Activated CD4-positive, alpha-beta T cell treated with anti-CD3 and anti-CD28 coated beads for 36 hours (primary cell): ENCODE data around the gene CREB3. TPM values are rescaled to one million over a fixed set of nuclear protein-coding genes. Genes with fewer than 3 reads are reported as not detected.

Source experiments
- ATAC-seq: fragments of 200-7000 bp; cut with Tn5 transposase; one replicate; pipeline ENCODE4 v1.10.0; 2021; ENCODE audit warnings: mild to moderate bottlenecking, moderate library complexity
- CTCF ChIA-PET: fragments of 350-600 bp; sonication (Branson Sonifier 250); formaldehyde crosslinking; loops from one replicate; lab custom pipeline; 2021; ENCODE audit warnings: antibody characterized with exemption; lab: Charles Lee
- POLR2A ChIA-PET: fragments of 350-600 bp; sonication (Branson Sonifier 250); formaldehyde crosslinking; loops from one replicate; lab custom pipeline; 2021; ENCODE audit warnings: antibody characterized with exemption, inconsistent platforms; lab: Charles Lee
- DNase-seq: peaks from one replicate; pipeline ENCODE4 v3.0.0-alpha.2; 2020
- H3K27ac Mint-ChIP-seq: one replicate; pipeline ENCODE4 v1.8.0; 2021; ENCODE audit warnings: mixed read lengths
- H3K27me3 Mint-ChIP-seq: one replicate; pipeline ENCODE4 v1.8.0; 2021; ENCODE audit warnings: mixed read lengths
- H3K36me3 Mint-ChIP-seq: one replicate; pipeline ENCODE4 v1.8.0; 2021; ENCODE audit warnings: low read depth, mixed read lengths
- H3K4me1 Mint-ChIP-seq: one replicate; pipeline ENCODE4 v1.8.0; 2021; ENCODE audit warnings: mixed read lengths
- H3K4me3 Mint-ChIP-seq: one replicate; pipeline ENCODE4 v1.8.0; 2021; ENCODE audit warnings: mild to moderate bottlenecking, moderate library complexity, mixed read lengths
- H3K9me3 Mint-ChIP-seq: one replicate; pipeline ENCODE4 v1.8.0; 2021; ENCODE audit warnings: low read depth, mixed read lengths
- intact Hi-C, 2 experiments: fragments of 100-400 bp; cut with DNase I in 1 of 2; cut with micrococcal nuclease in 1 of 2; formaldehyde crosslinking; loops; one replicate each; pipeline versions ENCODE4 v1.14.2 to v1.15.1; 2022 to 2024; cut with DNase I, micrococcal nuclease
- total RNA-seq, 2 experiments: library from RNA; stranded (reverse); gene quantifications; one replicate each; pipeline ENCODE4 v1.2.3, GENCODE V29; 2021

The CREB3 gene
- total RNA-seq, 2 experiments from 2014 or later = 24.0 to 26.0 TPM

DNA sequence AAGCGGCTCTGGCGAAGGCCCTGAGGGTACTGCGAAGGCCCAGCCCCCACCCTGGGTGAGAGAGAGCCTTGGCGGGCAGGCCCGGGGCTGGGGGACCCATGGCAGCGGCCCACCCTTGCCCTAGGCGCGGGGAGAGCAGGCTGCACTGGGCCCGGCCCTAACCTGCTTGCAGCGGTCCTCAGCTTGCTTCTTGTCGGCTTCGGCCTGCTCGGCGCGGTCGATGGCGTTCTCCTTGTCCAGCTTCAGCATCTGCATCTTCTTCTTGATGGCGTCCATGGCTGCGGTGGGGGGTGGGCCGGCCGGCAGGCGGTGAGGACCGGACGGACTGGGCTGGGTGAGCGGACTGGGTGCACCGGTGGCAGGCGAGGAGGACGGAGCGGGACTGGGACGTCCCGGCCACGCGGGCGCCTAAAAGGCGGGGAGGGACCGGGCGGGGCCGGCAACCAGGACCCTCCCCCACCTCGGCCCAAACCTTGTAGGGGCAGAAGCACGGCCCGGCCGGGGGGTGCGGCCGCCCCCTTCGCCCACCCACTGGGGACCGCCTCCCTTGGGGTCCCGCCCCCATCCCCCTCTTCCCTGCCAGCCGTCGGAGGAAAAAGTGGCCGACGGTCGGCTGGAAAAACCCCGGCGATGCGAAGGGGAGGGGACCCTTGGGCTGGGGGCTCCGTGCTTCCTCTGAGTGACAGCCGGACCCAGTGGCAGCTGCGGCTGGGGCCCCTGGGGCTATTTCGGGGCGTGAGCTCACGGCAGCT is 42.7 kb upstream of the CREB3 start, which contains the start of gene TPM2:
TPM2 (minus strand) TSS at position 384 of the 752 bp plus-strand sequence; CDS start at position 276, 108 bp downstream.
- intact Hi-C loops = loop anchor here in 1 of 2 experiments (2.0 kb wide), 1 partner anchor 43 kb away; the partner anchor contains the start of genes CREB3 and TLN1
- Mint-ChIP-seq H3K27me3 (no peaks in the 10 kb centered on the region), H3K4me3 (peak within 1 kb of the TSS; percentile 71), H3K36me3 (no peaks in the 10 kb centered on the region), H3K4me1 (peaks cover 23% of the 10 kb centered on the region), H3K9me3 (no peaks in the 10 kb centered on the region), H3K27ac (peak within 1 kb of the TSS; percentile 61)
- POLR2A ChIA-PET = interaction anchor here (0.8 to 1.1 kb wide), 2 partner anchors 42 to 59 kb away, joined by 3 read pairs; no protein-coding TSS in a partner anchor
- CTCF ChIA-PET = interaction anchor here (0.5 to 1.9 kb wide), 3 partner anchors 31 to 205 kb away, joined by 3 to 6 read pairs (median 4); partner anchors contain the start of genes CCDC107 and RMRP
- ATAC-seq = no peak
- DNase-seq = no peak

DNA sequence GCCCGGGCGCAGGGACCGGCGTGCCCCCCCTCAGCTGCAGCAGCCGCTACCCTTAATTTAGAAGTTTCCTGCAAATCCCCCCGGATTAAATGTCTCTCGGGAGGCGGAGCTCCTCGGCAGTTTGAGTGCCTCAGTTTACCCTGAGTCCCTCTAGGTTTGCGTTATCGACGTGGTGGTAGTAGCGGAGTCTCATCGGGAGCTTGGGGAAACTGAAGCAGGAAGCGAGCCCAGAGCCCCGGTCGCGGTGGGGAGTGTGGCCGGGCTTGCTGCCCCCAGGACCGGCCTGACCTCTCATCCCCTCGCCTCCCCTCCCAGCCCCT is 42.2 kb upstream of the CREB3 start:
- ChIA-PET CTCF (interaction anchor here (1.1 to 1.9 kb wide), 2 partner anchors 31 to 79 kb away, joined by 3 to 4 read pairs; no protein-coding TSS in a partner anchor), POLR2A (interaction anchor here (0.8 to 1.1 kb wide), 2 partner anchors 41 to 58 kb away, joined by 3 read pairs; no protein-coding TSS in a partner anchor)
- Mint-ChIP-seq H3K9me3 (no peaks in the 10 kb centered on the region), H3K27me3 (no peaks in the 10 kb centered on the region), H3K27ac (no peak overlapping the region), H3K36me3 (no peaks in the 10 kb centered on the region), H3K4me3 (peak overlapping the region; percentile 59), H3K4me1 (peaks cover 23% of the 10 kb centered on the region)
- DNase-seq = peak; percentile 9
- no peak for ATAC-seq
- intact Hi-C loops = loop anchor here in 1 of 2 experiments (2.0 kb wide), 1 partner anchor 43 kb away; the partner anchor contains the start of genes CREB3 and TLN1

GRCh38 chr9:35690614-35691333 is 41.7 kb upstream of the CREB3 start:
- ChIA-PET CTCF (interaction anchor here (1.1 to 1.9 kb wide), 4 partner anchors 21 to 79 kb away, joined by 3 to 6 read pairs (median 4); no protein-coding TSS in a partner anchor), POLR2A (interaction anchor here (0.6 to 1.1 kb wide), 3 partner anchors 41 to 87 kb away, joined by 3 read pairs; no protein-coding TSS in a partner anchor)
- DNase-seq = peak; percentile 56
- Mint-ChIP-seq H3K4me1 (peaks cover 23% of the 10 kb centered on the region), H3K27ac (peak overlapping the region; percentile 47), H3K27me3 (no peaks in the 10 kb centered on the region), H3K36me3 (peaks cover 1% of the 10 kb centered on the region), H3K9me3 (no peaks in the 10 kb centered on the region), H3K4me3 (peak overlapping the region; percentile 71)
- no peak for ATAC-seq
- intact Hi-C loops = loop anchor here in 1 of 2 experiments (2.0 kb wide), 1 partner anchor 42 kb away; the partner anchor contains the start of genes CREB3 and TLN1

DNA sequence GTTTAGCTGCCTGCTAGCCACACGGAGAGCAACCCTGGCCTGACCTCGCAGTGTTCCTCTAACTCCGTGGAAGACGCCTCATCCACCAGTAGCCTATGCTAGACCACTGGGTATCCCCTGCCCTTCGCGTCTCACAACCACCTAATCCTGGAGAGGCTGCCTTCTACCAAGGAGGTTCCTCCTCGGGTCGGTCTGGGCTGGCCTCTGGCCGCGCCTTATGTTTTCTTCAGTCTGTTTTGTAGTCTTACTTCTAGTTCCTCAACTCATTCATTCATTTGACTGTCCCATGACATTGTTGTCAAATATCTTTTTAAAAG is 41.2 kb upstream of the CREB3 start:
- Mint-ChIP-seq H3K4me1 (peaks cover 23% of the 10 kb centered on the region), H3K4me3 (peak overlapping the region; percentile 71), H3K36me3 (peaks cover 6% of the 10 kb centered on the region), H3K27me3 (no peaks in the 10 kb centered on the region), H3K9me3 (no peaks in the 10 kb centered on the region), H3K27ac (peak overlapping the region; percentile 47)
- ATAC-seq (no peak), DNase-seq (no peak)
- CTCF ChIA-PET = interaction anchor here (1.1 to 1.9 kb wide), 4 partner anchors 21 to 80 kb away, joined by 3 to 6 read pairs (median 4); no protein-coding TSS in a partner anchor
- POLR2A ChIA-PET = interaction anchor here (0.6 kb wide), 1 partner anchor 88 kb away, joined by 3 read pairs; no protein-coding TSS in a partner anchor
- intact Hi-C loops = loop anchor here in 1 of 2 experiments (2.0 kb wide), 1 partner anchor 42 kb away; the partner anchor contains the start of genes CREB3 and TLN1

GRCh38 chr9:35691757-35692301 is 40.6 kb upstream of the CREB3 start:
- no peak for DNase-seq
- ATAC-seq = no peak
- intact Hi-C loops = loop anchor here in 1 of 2 experiments (2.0 kb wide), 1 partner anchor 41 kb away; the partner anchor contains the start of genes CREB3 and TLN1
- Mint-ChIP-seq H3K27ac (no peak overlapping the region), H3K4me1 (peaks cover 25% of the 10 kb centered on the region), H3K36me3 (peaks cover 10% of the 10 kb centered on the region), H3K9me3 (no peaks in the 10 kb centered on the region), H3K4me3 (peak overlapping the region; percentile 71), H3K27me3 (no peaks in the 10 kb centered on the region)
- CTCF ChIA-PET = interaction anchor here (1.2 to 2.5 kb wide), 6 partner anchors 22 to 80 kb away, joined by 3 to 7 read pairs (median 4); no protein-coding TSS in a partner anchor
- POLR2A ChIA-PET = interaction anchor here (0.7 kb wide), 1 partner anchor 27 kb away, joined by 9 read pairs; the partner anchor contains the start of gene ARHGEF39

DNA sequence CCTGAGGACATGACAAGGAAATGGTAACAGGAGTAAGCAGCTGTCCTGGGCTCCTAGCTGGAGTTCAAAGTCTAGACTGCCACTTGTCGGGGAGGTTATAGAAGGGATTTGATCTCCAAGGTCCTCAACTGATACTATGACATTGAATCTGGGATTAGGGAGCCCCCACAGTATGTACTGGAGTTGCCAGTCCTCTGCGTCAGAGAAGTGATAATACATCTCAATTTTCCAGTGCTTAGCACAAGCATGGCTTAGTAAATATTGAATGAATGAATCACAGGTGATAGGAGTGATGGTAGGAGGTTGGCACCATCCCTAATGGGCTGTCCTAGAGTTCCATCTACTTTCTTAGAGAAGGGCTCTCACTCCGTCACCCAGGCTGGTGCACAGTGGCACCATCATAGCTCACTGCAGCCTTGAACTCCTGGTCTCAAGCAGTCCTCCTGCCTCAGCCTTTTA is 36.5 kb upstream of the CREB3 start:
- intact Hi-C loops = loop anchor here (1.0 to 5.0 kb wide), 2 partner anchors 38 to 39 kb away; partner anchors contain the start of genes CCDC107 (in 2 of the 2) and RMRP (in 2 of the 2)
- Mint-ChIP-seq H3K4me1 (peaks cover 6% of the 10 kb centered on the region), H3K27ac (no peak overlapping the region), H3K27me3 (no peaks in the 10 kb centered on the region), H3K36me3 (peaks cover 22% of the 10 kb centered on the region), H3K4me3 (no peak overlapping the region), H3K9me3 (no peaks in the 10 kb centered on the region)
- ChIA-PET POLR2A (interaction anchor here (0.9 to 1.2 kb wide), 3 partner anchors 8 to 13 kb away, joined by 3 to 4 read pairs (median 3); no protein-coding TSS in a partner anchor), CTCF (interaction anchor here (0.7 to 5.7 kb wide), 34 partner anchors 9 to 492 kb away, joined by 3 to 68 read pairs (median 6); partner anchors contain the start of genes ARHGEF39, CCDC107, CREB3 and RMRP)
- DNase-seq (no peak), ATAC-seq (no peak)

DNA sequence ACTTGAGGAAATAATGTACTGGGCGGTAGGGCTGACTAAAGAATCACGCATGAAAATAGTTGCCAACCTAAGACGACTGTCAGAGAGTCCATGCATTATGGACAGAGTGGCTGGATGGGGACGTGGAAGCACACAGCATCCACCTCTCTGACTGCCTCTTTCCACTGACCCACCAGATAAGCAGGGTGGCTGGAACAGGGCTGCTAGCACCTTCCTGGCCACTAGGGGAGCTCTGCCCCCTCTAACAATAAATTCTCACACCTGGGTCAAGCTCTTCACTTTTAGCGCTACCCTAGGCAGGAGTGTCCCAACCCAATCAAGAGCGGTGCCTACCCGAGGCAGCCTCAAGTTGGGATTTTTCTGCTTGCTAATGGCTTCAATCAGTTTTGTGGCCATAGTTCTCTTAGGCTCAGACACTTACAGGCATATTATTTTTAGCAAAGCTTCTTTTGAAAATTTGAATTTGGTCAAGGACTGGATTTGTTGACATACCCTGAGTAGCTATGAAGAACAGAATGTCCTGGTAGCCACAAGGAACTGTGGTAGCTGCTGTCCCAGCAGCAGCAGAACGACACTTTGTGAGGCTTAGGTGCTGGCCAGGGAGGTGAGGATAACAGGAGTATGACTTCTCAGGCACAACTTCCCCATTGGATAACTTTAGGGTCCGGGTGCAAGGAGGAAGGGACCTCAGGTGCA is 35.8 kb upstream of the CREB3 start:
- DNase-seq (peak; percentile 73), ATAC-seq (peak; percentile 90)
- Mint-ChIP-seq H3K4me3 (no peak overlapping the region), H3K4me1 (peaks cover 1% of the 10 kb centered on the region), H3K27me3 (no peaks in the 10 kb centered on the region), H3K27ac (no peak overlapping the region), H3K36me3 (peaks cover 22% of the 10 kb centered on the region), H3K9me3 (no peaks in the 10 kb centered on the region)
- ChIA-PET CTCF (interaction anchor here (0.6 to 5.7 kb wide), 49 partner anchors 8 to 1266 kb away, joined by 3 to 68 read pairs (median 4); partner anchors contain the start of genes ARHGEF39, CCDC107, CREB3 and GBA2), POLR2A (interaction anchor here (0.9 to 1.2 kb wide), 3 partner anchors 8 to 12 kb away, joined by 3 to 4 read pairs (median 3); no protein-coding TSS in a partner anchor)
- intact Hi-C loops = loop anchor here (1.0 to 5.0 kb wide), 2 partner anchors 38 to 39 kb away; partner anchors contain the start of genes CCDC107 (in 2 of the 2) and RMRP (in 2 of the 2)

DNA sequence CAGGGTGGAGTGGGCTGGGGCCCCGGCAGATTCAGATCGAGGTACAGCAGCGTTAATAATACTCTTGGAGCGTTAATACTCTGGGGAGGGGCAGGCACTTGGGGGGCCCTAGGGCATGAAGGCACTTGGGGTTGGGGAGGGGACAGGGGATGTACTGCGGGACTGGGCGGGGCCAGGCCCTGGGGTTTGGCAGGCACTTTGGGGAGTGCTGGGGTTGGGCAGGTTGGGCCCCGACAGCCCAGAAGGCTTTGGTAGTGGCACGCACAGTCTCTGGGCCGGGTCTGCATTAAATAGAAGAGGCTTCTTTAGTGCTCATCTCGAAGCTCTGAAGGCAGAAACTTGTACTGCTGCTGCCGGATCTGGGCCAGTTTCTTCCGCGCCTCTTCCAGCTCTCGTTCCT is 35.0 kb upstream of the CREB3 start:
- Mint-ChIP-seq H3K27ac (no peak overlapping the region), H3K9me3 (no peaks in the 10 kb centered on the region), H3K27me3 (no peaks in the 10 kb centered on the region), H3K36me3 (peaks cover 22% of the 10 kb centered on the region), H3K4me1 (peaks cover 1% of the 10 kb centered on the region), H3K4me3 (no peak overlapping the region)
- no peak for ATAC-seq
- no peak for DNase-seq
- ChIA-PET POLR2A (interaction anchor here (0.6 kb wide), 1 partner anchor 98 kb away, joined by 3 read pairs; no protein-coding TSS in a partner anchor), CTCF (interaction anchor here (0.6 to 5.7 kb wide), 19 partner anchors 8 to 219 kb away, joined by 3 to 68 read pairs (median 6); partner anchors contain the start of genes CCDC107, CREB3, GBA2 and RGP1)
- intact Hi-C loops = loop anchor here in 1 of 2 experiments (5.0 kb wide), 1 partner anchor 40 kb away; the partner anchor contains the start of genes CCDC107 and RMRP

DNA sequence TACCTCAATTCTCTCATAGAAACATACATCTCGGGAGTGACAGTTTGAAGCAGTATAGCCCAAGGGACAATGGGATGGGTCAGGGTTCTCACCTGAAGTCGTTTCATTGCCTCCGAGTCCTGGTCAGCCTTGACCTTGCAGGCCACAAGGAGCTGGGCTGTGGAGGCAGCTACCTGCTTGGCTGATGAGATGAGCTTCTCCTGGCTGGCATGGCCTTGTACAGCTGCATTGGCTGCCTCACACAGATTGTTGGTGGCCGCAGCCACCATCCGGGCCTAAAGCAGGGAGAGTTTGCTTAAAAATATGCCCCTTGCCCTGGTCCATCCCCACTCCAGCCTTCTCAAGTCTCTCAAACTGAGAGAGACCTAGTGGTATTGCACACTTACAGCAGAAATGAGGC is 34.2 kb upstream of the CREB3 start:
- ChIA-PET POLR2A (no interaction called here), CTCF (interaction anchor here (0.6 to 5.7 kb wide), 6 partner anchors 10 to 190 kb away, joined by 3 to 68 read pairs (median 4); partner anchors contain the start of genes CA9, CREB3 and TLN1)
- no peaks in the 10 kb centered on the region for H3K27me3 Mint-ChIP-seq
- ATAC-seq (no peak), DNase-seq (no peak)
- no peak overlapping the region for H3K27ac Mint-ChIP-seq
- no peaks in the 10 kb centered on the region for H3K9me3 Mint-ChIP-seq
- H3K4me1 Mint-ChIP-seq = peaks cover 1% of the 10 kb centered on the region
- peaks cover 27% of the 10 kb centered on the region for H3K36me3 Mint-ChIP-seq
- H3K4me3 Mint-ChIP-seq = no peak overlapping the region
- intact Hi-C loops = loop anchor here in 1 of 2 experiments (5.0 kb wide), 1 partner anchor 41 kb away; the partner anchor contains the start of genes CCDC107 and RMRP
